K562 (cell line): ENCODE results near the gene CTCF. TPM values are rescaled to one million over a fixed set of nuclear protein-coding genes. Genes with fewer than 3 reads are reported as not detected.
A peak's percentile ranks its signal among the peaks of the same experiment; 100 is the strongest.

Source experiments
- ATAC-seq: fragments of 200-7000 bp; cut with Tn5 transposase; 3 replicates; pipeline ENCODE4 v1.9.1; 2020; ENCODE audit warnings: moderate library complexity
- BruUV-seq: library from RNA; stranded (reverse); fragments of 400-500 nt; replicated peaks from 2 replicates; lab custom pipeline; 2021; lab: Mats Ljungman, UMichigan
- CTCF ChIA-PET: fragments of 300-600 bp; formaldehyde crosslinking; extraction: SDS; loops from one replicate; lab custom pipeline; 2021; ENCODE audit warnings: low intra/inter-chr PET ratio; lab: Yijun Ruan, JAX
- POLR2A ChIA-PET: fragments of 300-600, 350-650 bp; sonication (Branson Sonifier 250); formaldehyde crosslinking; extraction: SDS; loops from one replicate; lab custom pipeline; 2021; ENCODE audit warnings: antibody characterized with exemption, inconsistent platforms; lab: Yijun Ruan, JAX
- DNase-seq, 4 experiments: peaks; one replicate each; pipeline versions ENCODE4 v3.0.0 to v3.0.0-alpha.2; 2011 to 2018; ENCODE audit warnings: low spot score in 3 of 4, mixed read lengths in 3 of 4; ENCODE audit errors: extremely low read depth in 1 of 4
- FAIRE-seq: peaks from 2 replicates; lab custom pipeline; 2011; peaks lifted over from hg19 to GRCh38; lab: Jason Lieb, UNC
- H2AFZ ChIP-seq: 2 replicates; pipeline ENCODE4 v1.6.0; 2011; ENCODE audit warnings: low read depth, low read length, control low read depth, inconsistent platforms
- H3K27ac ChIP-seq: fragments of 200-600 bp; 3 replicates; pipeline ENCODE4 v1.8.0; 2011; ENCODE audit warnings: low read depth, mild to moderate bottlenecking, control low read depth, inconsistent platforms, low read length, moderate library complexity, mixed read lengths; ENCODE audit errors: extremely low read depth
- H3K27me3 ChIP-seq, 2 experiments: fragments of 300-600 bp in 1 of 2; 2 replicates in 1 of 2; 3 replicates in 1 of 2; pipeline versions ENCODE4 v1.6.0 to v1.8.0; 2011; ENCODE audit warnings: inconsistent platforms in 2 of 2, low read length in 2 of 2, mild to moderate bottlenecking in 1 of 2, mixed read lengths in 1 of 2, moderate library complexity in 1 of 2; ENCODE audit not compliant: control insufficient read depth in 2 of 2, insufficient read depth in 2 of 2
- H3K36me3 ChIP-seq: fragments of 300-600 bp; 3 replicates; pipeline ENCODE4 v1.8.0; 2011; ENCODE audit warnings: mild to moderate bottlenecking, low read length, inconsistent platforms; ENCODE audit not compliant: control insufficient read depth, insufficient read depth
- H3K4me1 ChIP-seq, 2 experiments: fragments of 200-600 bp in 1 of 2; replicated peaks in 1 of 2; 2 replicates in 1 of 2; 3 replicates in 1 of 2; pipeline versions ENCODE4 v1.5.1 to v1.8.0; 2011; ENCODE audit warnings: inconsistent platforms in 2 of 2, low read length in 2 of 2, mild to moderate bottlenecking in 1 of 2, mixed read lengths in 1 of 2, moderate library complexity in 1 of 2; ENCODE audit not compliant: control insufficient read depth in 2 of 2, insufficient read depth in 2 of 2
- H3K4me2 ChIP-seq: 2 replicates; pipeline ENCODE4 v1.6.1; 2011; ENCODE audit warnings: low read length, control low read depth, inconsistent platforms, mixed read lengths; ENCODE audit not compliant: insufficient read depth
- H3K4me3 ChIP-seq: fragments of 200-600 bp; sonication (generic), shearing (Covaris generic); 2 replicates; pipeline ENCODE4 v1.5.1; 2016; ENCODE audit warnings: control low read depth, inconsistent platforms
- H3K79me2 ChIP-seq: fragments of 200-600 bp; 3 replicates; pipeline ENCODE4 v1.8.0; 2011; ENCODE audit warnings: low read length, inconsistent platforms; ENCODE audit not compliant: control insufficient read depth, insufficient read depth
- H3K9ac ChIP-seq, 2 experiments: 2 replicates each; pipeline versions ENCODE4 v1.6.0 to v1.6.1; 2011; ENCODE audit warnings: low read depth in 2 of 2, low read length in 2 of 2, control low read depth in 1 of 2, inconsistent platforms in 1 of 2, mild to moderate bottlenecking in 1 of 2, mixed read lengths in 1 of 2; ENCODE audit not compliant: insufficient read depth in 1 of 2
- H3K9me1 ChIP-seq: one replicate; pipeline ENCODE4 v1.6.0; 2011; ENCODE audit warnings: inconsistent platforms, mild to moderate bottlenecking, low read length, moderate library complexity; ENCODE audit not compliant: control insufficient read depth, insufficient read depth
- H3K9me3 ChIP-seq: replicated peaks from 2 replicates; pipeline ENCODE4 v1.5.1; 2011; ENCODE audit warnings: low read depth, low read length, inconsistent platforms; ENCODE audit not compliant: control insufficient read depth, insufficient read depth
- H4K20me1 ChIP-seq: replicated peaks from 2 replicates; pipeline ENCODE4 v1.6.1; 2011; ENCODE audit warnings: low read length, inconsistent platforms, mixed read lengths; ENCODE audit not compliant: control insufficient read depth, insufficient read depth
- CBX3 ChIP-seq, 2 experiments: IDR thresholded peaks; 1 replicate in 1 of 2; 2 replicates in 1 of 2; pipeline ENCODE4 v1.6.1; 2012; ENCODE audit warnings: inconsistent platforms in 2 of 2, low read length in 2 of 2, borderline replicate concordance in 1 of 2, control low read depth in 1 of 2
- ZFP1 ChIP-seq: fragments of 450-650 bp; formaldehyde crosslinking; IDR thresholded peaks from 2 replicates; pipeline ENCODE4 v1.4.0; 2020; ENCODE audit warnings: mild to moderate bottlenecking, mixed read lengths
- ZNF766 ChIP-seq: fragments of 200-800 bp; sonication (Bioruptor generic); conservative IDR thresholded peaks from 2 replicates; pipeline ENCODE4 v1.6.1; 2016; ENCODE audit warnings: missing genetic modification characterization, missing compliant biosample characterization
- WGBS: fragments of 100-300 bp; shearing (Covaris generic); methylation state at CpG from one replicate; pipeline ENCODE4 v1.1.6; 2016; ENCODE audit warnings: low coverage, mixed read lengths; ENCODE audit not compliant: insufficient coverage; ENCODE audit errors: missing lambda C conversion rate; 5-methylcytosine and 5-hydroxymethylcytosine counted together
- in situ Hi-C: fragments of 300-500 bp; cut with MboI; formaldehyde crosslinking; loops from 4 replicates; pipeline ENCODE4 v1.15.0; 2018; ENCODE audit warnings: inconsistent platforms, mixed read lengths
- intact Hi-C: fragments of 100-400 bp; cut with micrococcal nuclease; formaldehyde crosslinking; loops from 2 replicates; pipeline ENCODE4 v1.14.2; 2022
- polyA plus RNA-seq, 8 experiments: library from polyadenylated mRNA; depleted of rRNA in 4 of 8; stranded (reverse) in 5 of 8; unstranded in 3 of 8; fragments of >200 nt; fragmentation: Nextera tagmentation in 2 of 8; fragmentation: Illumina TruSeq in 1 of 8; extraction: Ambion mirVana in 2 of 8; extraction: Trizol in 1 of 8; gene quantifications; 2 replicates each; pipeline versions ENCODE4 v1.2.1 to v1.2.3, GENCODE V29; 2011 to 2014; ENCODE audit warnings: inconsistent platforms in 1 of 8, missing spikeins in 1 of 8
- total RNA-seq, 7 experiments: library from RNA; depleted of rRNA in 6 of 7; stranded (reverse); fragments of >200 nt in 6 of 7; fragmentation: Illumina TruSeq in 2 of 7; extraction: Trizol in 2 of 7; gene quantifications; 2 replicates each; pipeline versions ENCODE4 v1.2.1 to v1.2.3, GENCODE V29; 2011 to 2021; ENCODE audit warnings: low replicate concordance in 1 of 7
- TF ChIP-seq, protein P1 (sequence below), 2 experiments: IDR thresholded peaks in 1 of 2; conservative IDR thresholded peaks in 1 of 2; 2 replicates each; pipeline ENCODE4 v1.6.1; 2016; ENCODE audit warnings: low read depth in 2 of 2, mild to moderate bottlenecking in 1 of 2, missing compliant biosample characterization in 1 of 2, missing genetic modification characterization in 1 of 2, moderate library complexity in 1 of 2
- TF ChIP-seq, protein P2 (sequence below), 2 experiments: IDR thresholded peaks; 2 replicates each; pipeline ENCODE4 v1.6.1; 2011; ENCODE audit warnings: borderline replicate concordance in 1 of 2, control low read depth in 1 of 2, low read depth in 1 of 2, low read length in 1 of 2, mild to moderate bottlenecking in 1 of 2, mixed read lengths in 1 of 2, moderate library complexity in 1 of 2; ENCODE audit not compliant: insufficient read depth in 1 of 2, insufficient read length in 1 of 2, poor library complexity in 1 of 2, severe bottlenecking in 1 of 2; ENCODE audit errors: extremely low read depth in 1 of 2

CTCF gene
- total and polyA plus RNA-seq, 9 of the 15 experiments (the other 6 are each of a cell fraction or from before 2014, with no cell fraction given) = 7.8 to 49.2 (median 33.9) TPM

DNA sequence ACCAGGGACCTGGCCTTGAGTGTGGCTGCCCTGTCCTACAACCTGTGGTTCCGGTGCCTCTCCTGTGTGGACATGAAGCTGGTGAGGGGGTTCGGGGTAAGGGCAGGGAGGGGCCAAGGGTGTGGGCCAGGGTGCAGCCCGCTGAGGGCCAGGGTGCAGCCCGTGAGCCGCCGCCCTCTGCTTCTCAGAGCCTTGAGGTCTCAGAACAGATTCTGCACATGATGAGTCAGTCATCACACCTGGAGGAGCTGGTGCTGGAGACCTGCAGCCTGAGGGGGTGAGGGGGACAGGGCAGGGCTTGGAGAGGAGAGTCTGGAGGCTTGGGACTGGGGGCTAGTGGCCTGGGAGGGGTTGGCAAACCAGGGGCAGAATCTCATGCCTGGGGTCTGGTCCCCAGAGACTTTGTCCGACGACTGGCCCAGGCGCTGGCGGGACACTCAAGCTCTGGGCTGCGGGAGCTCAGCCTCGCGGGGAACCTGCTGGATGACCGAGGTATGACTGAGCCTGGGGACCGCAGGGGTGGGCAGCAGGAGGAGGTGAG lies 84.9 kb downstream of the CTCF start:
- 11% methylated on average over 12 of the region's 15 CpGs for WGBS
- DNase-seq (no peak), FAIRE-seq (no peak), ATAC-seq (no peak)
- Histone ChIP-seq H3K27ac (no peak overlapping the region), H3K4me2 (no peak overlapping the region), H3K9me1 (no peaks in the 10 kb centered on the region), H3K36me3 (no peaks in the 10 kb centered on the region), H3K9me3 (no peaks in the 10 kb centered on the region), H3K27me3 (peaks cover 8 to 53% of the 10 kb centered on the region in 2 experiments; a peak in 4 of 5 replicates), H3K9ac (no peak overlapping the region), H4K20me1 (peaks cover 7% of the 10 kb centered on the region; the same call in 1 of the 2 replicates), H3K4me1 (peaks cover 0 to 55% of the 10 kb centered on the region in 2 experiments; a peak in 3 of 5 replicates), H3K4me3 (no peak overlapping the region), H2AFZ (no peak overlapping the region), H3K79me2 (no peaks in the 10 kb centered on the region)
- TF ChIP-seq ZFP1 (CRISPR knock-in tag) (no peak), CBX3 (IDR thresholded peaks at IDR 0.05; ENCODE audit: borderline replicate concordance in 1 of 2, low read length in 2 of 2) (no peak), ZNF766 (CRISPR knock-in tag) (no peak)
- TF ChIP-seq, protein P1, sequence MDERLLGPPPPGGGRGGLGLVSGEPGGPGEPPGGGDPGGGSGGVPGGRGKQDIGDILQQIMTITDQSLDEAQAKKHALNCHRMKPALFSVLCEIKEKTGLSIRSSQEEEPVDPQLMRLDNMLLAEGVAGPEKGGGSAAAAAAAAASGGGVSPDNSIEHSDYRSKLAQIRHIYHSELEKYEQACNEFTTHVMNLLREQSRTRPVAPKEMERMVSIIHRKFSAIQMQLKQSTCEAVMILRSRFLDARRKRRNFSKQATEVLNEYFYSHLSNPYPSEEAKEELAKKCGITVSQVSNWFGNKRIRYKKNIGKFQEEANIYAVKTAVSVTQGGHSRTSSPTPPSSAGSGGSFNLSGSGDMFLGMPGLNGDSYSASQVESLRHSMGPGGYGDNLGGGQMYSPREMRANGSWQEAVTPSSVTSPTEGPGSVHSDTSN (CRISPR knock-in tag; IDR thresholded peaks at IDR 0.05; ENCODE audit: low read depth) = no peak
- TF ChIP-seq, protein P1 (tag; conservative IDR thresholded peaks at IDR 0.05; ENCODE audit: low read depth) = no peak
- TF ChIP-seq, protein P2, sequence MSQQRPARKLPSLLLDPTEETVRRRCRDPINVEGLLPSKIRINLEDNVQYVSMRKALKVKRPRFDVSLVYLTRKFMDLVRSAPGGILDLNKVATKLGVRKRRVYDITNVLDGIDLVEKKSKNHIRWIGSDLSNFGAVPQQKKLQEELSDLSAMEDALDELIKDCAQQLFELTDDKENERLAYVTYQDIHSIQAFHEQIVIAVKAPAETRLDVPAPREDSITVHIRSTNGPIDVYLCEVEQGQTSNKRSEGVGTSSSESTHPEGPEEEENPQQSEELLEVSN (IDR thresholded peaks at IDR 0.05; ENCODE audit: borderline replicate concordance in 1 of 2, extremely low read depth in 1 of 2, insufficient read depth in 1 of 2, insufficient read length in 1 of 2, low read depth in 1 of 2, low read length in 1 of 2, poor library complexity in 1 of 2, severe bottlenecking in 1 of 2) = peak in 1 of 2 experiments; percentile 24
- no TSS peak for BruUV-seq
- intact Hi-C loops = no loop called here
- POLR2A ChIA-PET = interaction anchor here (0.7 to 1.1 kb wide), 4 partner anchors 9 to 405 kb away, joined by 3 to 4 read pairs (median 3); no protein-coding TSS in a partner anchor
- CTCF ChIA-PET = no interaction called here
- in situ Hi-C loops = no loop called here
